Common myeloid progenitor, CD34-positive (primary cell): Measurements from ENCODE around the gene ZNF182.
"Not testable (repeated sequence)": the region's sequence is repeated elsewhere in the genome, so short reads cannot be mapped to it uniquely, and the experiment has no call there.

ENCODE experiments used
- CTCF ChIA-PET: fragments of 350-600 bp; sonication (Branson Sonifier 250); formaldehyde crosslinking; loops from one replicate; lab custom pipeline; 2021; ENCODE audit warnings: antibody characterized with exemption; lab: Charles Lee
- POLR2A ChIA-PET: fragments of 350-600 bp; sonication (Branson Sonifier 250); formaldehyde crosslinking; loops from one replicate; lab custom pipeline; 2021; ENCODE audit warnings: antibody characterized with exemption; lab: Charles Lee
- DNase-seq, 3 donors: peaks; one replicate each; pipeline versions ENCODE4 v3.0.0 to v3.0.0-alpha.2; 2013
- H3K27ac ChIP-seq, 2 experiments: 1 replicate in 1 of 2; 2 replicates in 1 of 2; pipeline ENCODE4 v1.7.0; 2013; ENCODE audit warnings: inconsistent platforms in 2 of 2, low read length in 2 of 2, mild to moderate bottlenecking in 2 of 2, low read depth in 1 of 2, moderate library complexity in 1 of 2; ENCODE audit not compliant: severe bottlenecking in 2 of 2, insufficient read depth in 1 of 2, poor library complexity in 1 of 2
- H3K27me3 ChIP-seq, 5 experiments: replicated peaks in 2 of 5; 1 replicate in 3 of 5; 2 replicates in 2 of 5; pipeline versions ENCODE4 v1.6.1 to v1.7.0; 2013; ENCODE audit warnings: low read length in 4 of 5, mild to moderate bottlenecking in 2 of 5, moderate library complexity in 2 of 5, inconsistent platforms in 1 of 5; ENCODE audit not compliant: insufficient read depth in 5 of 5, control insufficient read depth in 4 of 5
- H3K36me3 ChIP-seq, 4 experiments: 1 replicate in 2 of 4; 2 replicates in 2 of 4; pipeline versions ENCODE4 v1.6.1 to v1.7.0; 2013; ENCODE audit warnings: low read length in 3 of 4, control low read depth in 1 of 4, mild to moderate bottlenecking in 1 of 4; ENCODE audit not compliant: control insufficient read depth in 4 of 4, insufficient read depth in 4 of 4
- H3K4me1 ChIP-seq, 4 experiments: 1 replicate in 3 of 4; 2 replicates in 1 of 4; pipeline versions ENCODE4 v1.6.1 to v1.7.1; 2013; ENCODE audit warnings: low read length in 3 of 4, mild to moderate bottlenecking in 3 of 4, control low read depth in 1 of 4, inconsistent platforms in 1 of 4, moderate library complexity in 1 of 4; ENCODE audit not compliant: control insufficient read depth in 4 of 4, insufficient read depth in 4 of 4; ENCODE audit errors: control extremely low read depth in 1 of 4
- H3K4me3 ChIP-seq, 7 experiments: 1 replicate in 4 of 7; 2 replicates in 3 of 7; pipeline versions ENCODE4 v1.5.1 to v1.7.0; 2013; ENCODE audit warnings: mild to moderate bottlenecking in 7 of 7, low read length in 6 of 7, moderate library complexity in 6 of 7, inconsistent platforms in 2 of 7, low read depth in 2 of 7, control low read depth in 1 of 7; ENCODE audit not compliant: insufficient read depth in 4 of 7, control insufficient read depth in 1 of 7; ENCODE audit errors: extremely low read depth in 1 of 7
- H3K9me3 ChIP-seq, 5 experiments: 1 replicate in 4 of 5; 2 replicates in 1 of 5; pipeline versions ENCODE4 v1.6.1 to v1.7.1; 2013; ENCODE audit warnings: low read length in 4 of 5, mild to moderate bottlenecking in 2 of 5, inconsistent platforms in 1 of 5, low read depth in 1 of 5, moderate library complexity in 1 of 5; ENCODE audit not compliant: control insufficient read depth in 4 of 5, insufficient read depth in 2 of 5; ENCODE audit errors: control extremely low read depth in 1 of 5
- WGBS: methylation state at CpG from one replicate; pipeline ENCODE4 v1.1.5; 2013; ENCODE audit not compliant: insufficient coverage; 5-methylcytosine and 5-hydroxymethylcytosine counted together

Gene ZNF182

GRCh38 chrX:48020472-48020871 is 16.7 kb upstream of the ZNF182 start:
- WGBS: 60% methylated on average over 1 of the region's 11 CpGs
- POLR2A ChIA-PET: interaction anchor here (0.6 to 0.8 kb wide), 2 partner anchors 48 to 184 kb away, joined by 3 read pairs; partner anchors contain the start of gene ZNF81

GRCh38 chrX:48019892-48020291 is 16.1 kb upstream of the ZNF182 start:
- DNase-seq, H3K4me3 ChIP-seq, H3K27me3 ChIP-seq, H3K4me1 ChIP-seq, CTCF ChIA-PET, H3K36me3 ChIP-seq, POLR2A ChIA-PET, H3K9me3 ChIP-seq, H3K27ac ChIP-seq: not testable (repeated sequence)
- WGBS: no CpG with 5 or more reads among the region's 1 CpG

More at GRCh38 chrX:48020472-48020871, 16.7 kb upstream of the ZNF182 start:
- H3K4me1 ChIP-seq, CTCF ChIA-PET, H3K27me3 ChIP-seq, H3K27ac ChIP-seq, H3K36me3 ChIP-seq, H3K9me3 ChIP-seq: not testable (repeated sequence)
- peak overlapping the region in 6 of 7 experiments; percentile 63 to 89 (median 76) for H3K4me3 ChIP-seq
- peak in 2 of 3 donors; percentile 27 to 45 for DNase-seq

- H3K9me3 ChIP-seq, CTCF ChIA-PET, H3K4me1 ChIP-seq, POLR2A ChIA-PET, H3K4me3 ChIP-seq, H3K27me3 ChIP-seq, H3K36me3 ChIP-seq, H3K27ac ChIP-seq, DNase-seq: not testable (repeated sequence)
- 93% methylated on average over 4 of the region's 46 CpGs for WGBS
These were observed 13.0 kb upstream of the ZNF182 start for GRCh38 chrX:48016583-48017310.

GRCh38 chrX:48009445-48009960 is 5.7 kb upstream of the ZNF182 start:
- H3K4me3 ChIP-seq, H3K27me3 ChIP-seq, H3K4me1 ChIP-seq, DNase-seq, H3K36me3 ChIP-seq, H3K9me3 ChIP-seq, POLR2A ChIA-PET, CTCF ChIA-PET, H3K27ac ChIP-seq: not testable (repeated sequence)
- no CpG with 5 or more reads among the region's 2 CpGs for WGBS

- H3K27ac ChIP-seq, H3K4me3 ChIP-seq, H3K9me3 ChIP-seq, H3K4me1 ChIP-seq, POLR2A ChIA-PET, CTCF ChIA-PET, H3K27me3 ChIP-seq, H3K36me3 ChIP-seq, DNase-seq: not testable (repeated sequence)
- WGBS: no CpG with 5 or more reads among the region's 8 CpGs
These were observed 2.9 kb upstream of the ZNF182 start, which contains the start of gene SPACA5 for GRCh38 chrX:48006688-48007087. Gene SPACA5 (plus strand): TSS chrX:48006988. CDS start chrX:48007803, 815 bp downstream.

GRCh38 chrX:48003367-48003757 is 427 bp downstream of the ZNF182 start:
- H3K4me3 ChIP-seq: peak overlapping the region; percentile 57 to 89 (median 73)
- 19% methylated on average over 5 of the region's 18 CpGs for WGBS
- POLR2A ChIA-PET: no interaction called here
- H3K36me3 ChIP-seq: peaks cover 4 to 17% (median 6%) of the 10 kb centered on the region in 4 experiments
- H3K27me3 ChIP-seq: no peaks in the 10 kb centered on the region
- H3K9me3 ChIP-seq: peaks cover 0 to 4% (median 0%) of the 10 kb centered on the region in 5 experiments
- H3K4me1 ChIP-seq: peaks cover 0 to 7% (median 5%) of the 10 kb centered on the region in 4 experiments
- peak in 1 of 3 donors; percentile 12 for DNase-seq
- H3K27ac ChIP-seq: peak overlapping the region; percentile 64 to 90
- CTCF ChIA-PET: interaction anchor here (0.6 kb wide), 1 partner anchor 561 kb away, joined by 3 read pairs; no protein-coding TSS in a partner anchor

- peak overlapping the region in 6 of 7 experiments; percentile 70 to 89 (median 74) for H3K4me3 ChIP-seq
- H3K4me1 ChIP-seq: peaks cover 0 to 7% (median 5%) of the 10 kb centered on the region in 4 experiments
- peaks cover 0 to 4% (median 0%) of the 10 kb centered on the region in 5 experiments for H3K9me3 ChIP-seq
- H3K27me3 ChIP-seq: no peaks in the 10 kb centered on the region
- H3K36me3 ChIP-seq: peaks cover 4 to 21% (median 6%) of the 10 kb centered on the region in 4 experiments
- H3K27ac ChIP-seq: peak overlapping the region; percentile 64 to 90
- no CpG with 5 or more reads among the region's 7 CpGs for WGBS
- no peak for DNase-seq
- CTCF ChIA-PET: interaction anchor here (0.6 kb wide), 1 partner anchor 560 kb away, joined by 3 read pairs; no protein-coding TSS in a partner anchor
- POLR2A ChIA-PET: no interaction called here
These were observed 860 bp downstream of the ZNF182 start for GRCh38 chrX:48002929-48003328.
